Endothelial cell of umbilical vein (primary cell): ENCODE data around the gene MED12. TPM values are rescaled to one million over a fixed set of nuclear protein-coding genes. Genes with fewer than 3 reads are reported as not detected.

Experiments
- BruUV-seq: library from RNA; stranded (reverse); fragments of 400-500 nt; replicated peaks from 2 replicates; lab custom pipeline; 2021; lab: Mats Ljungman, UMichigan
- CTCF ChIA-PET: fragments of 300-600, 350-600 bp; sonication (Branson Sonifier 250); formaldehyde crosslinking; loops from one replicate; lab custom pipeline; 2021; ENCODE audit warnings: antibody characterized with exemption, inconsistent platforms; lab: Charles Lee
- POLR2A ChIA-PET: fragments of 300-600, 350-600 bp; sonication (Branson Sonifier 250); formaldehyde crosslinking; loops from one replicate; lab custom pipeline; 2021; ENCODE audit warnings: antibody characterized with exemption, inconsistent platforms; lab: Charles Lee
- DNase-seq: peaks from one replicate; pipeline ENCODE4 v3.0.0-alpha.2; 2011; ENCODE audit warnings: low read depth, low spot score
- FAIRE-seq: peaks from 2 replicates; lab custom pipeline; 2011; peaks lifted over from hg19 to GRCh38; lab: Jason Lieb, UNC
- H2AFZ ChIP-seq: 2 replicates; pipeline ENCODE4 v1.6.0; 2012; ENCODE audit warnings: low read depth, low read length, control low read depth, inconsistent platforms
- H3K27ac ChIP-seq: 2 replicates; pipeline ENCODE4 v1.5.1; 2011; ENCODE audit warnings: low read depth, mild to moderate bottlenecking, control low read depth, low read length, moderate library complexity; ENCODE audit not compliant: insufficient read depth
- H3K27me3 ChIP-seq, 2 experiments: 2 replicates each; pipeline versions ENCODE4 v1.6.0 to v1.6.1; 2011; ENCODE audit warnings: low read length in 2 of 2, mixed read lengths in 1 of 2; ENCODE audit not compliant: control insufficient read depth in 2 of 2, insufficient read depth in 2 of 2
- H3K36me3 ChIP-seq, 2 experiments: 2 replicates in 1 of 2; 3 replicates in 1 of 2; pipeline ENCODE4 v1.5.1; 2011; ENCODE audit warnings: low read length in 2 of 2, mild to moderate bottlenecking in 1 of 2, moderate library complexity in 1 of 2; ENCODE audit not compliant: control insufficient read depth in 2 of 2, insufficient read depth in 2 of 2; ENCODE audit errors: extremely low read depth in 1 of 2
- H3K4me1 ChIP-seq: 3 replicates; pipeline ENCODE4 v1.5.1; 2011; ENCODE audit warnings: mild to moderate bottlenecking, low read length; ENCODE audit not compliant: control insufficient read depth, insufficient read depth; ENCODE audit errors: extremely low read depth
- H3K4me2 ChIP-seq: 2 replicates; pipeline ENCODE4 v1.6.1; 2011; ENCODE audit warnings: low read length, control low read depth, mixed read lengths; ENCODE audit not compliant: insufficient read depth
- H3K4me3 ChIP-seq, 3 experiments: fragments of 200-600 bp in 1 of 3; sonication (generic), shearing (Covaris generic) in 1 of 3; replicated peaks in 1 of 3; 2 replicates each; pipeline ENCODE4 v1.5.1; 2011 to 2016; ENCODE audit warnings: control low read depth in 3 of 3, low read length in 3 of 3, mild to moderate bottlenecking in 2 of 3, inconsistent platforms in 1 of 3, low read depth in 1 of 3, moderate library complexity in 1 of 3; ENCODE audit not compliant: insufficient read depth in 1 of 3
- H3K79me2 ChIP-seq: 2 replicates; pipeline ENCODE4 v1.6.0; 2012; ENCODE audit warnings: low read length, inconsistent platforms; ENCODE audit not compliant: control insufficient read depth, insufficient read depth
- H3K9ac ChIP-seq: replicated peaks from 2 replicates; pipeline ENCODE3; 2011; ENCODE audit warnings: low read length, control low read depth; ENCODE audit not compliant: insufficient read depth; ENCODE audit errors: extremely low read depth
- H3K9me1 ChIP-seq: replicated peaks from 3 replicates; pipeline ENCODE4 v1.6.0; 2011; ENCODE audit warnings: mild to moderate bottlenecking, low read length; ENCODE audit not compliant: control insufficient read depth, insufficient read depth; ENCODE audit errors: extremely low read depth
- H3K9me3 ChIP-seq: replicated peaks from 2 replicates; pipeline ENCODE4 v1.5.1; 2012; ENCODE audit warnings: low read length, inconsistent platforms; ENCODE audit not compliant: control insufficient read depth, insufficient read depth
- H4K20me1 ChIP-seq: replicated peaks from 2 replicates; pipeline ENCODE3; 2011; ENCODE audit warnings: mild to moderate bottlenecking, low read length; ENCODE audit not compliant: control insufficient read depth, insufficient read depth; ENCODE audit errors: extremely low read depth
- CTCF ChIP-seq, 2 donors: IDR thresholded peaks; 1 replicate in 1 of 2; 2 replicates in 1 of 2; pipeline ENCODE4 v1.5.1; 2011; ENCODE audit warnings: low read length in 2 of 2, mild to moderate bottlenecking in 2 of 2, moderate library complexity in 2 of 2, control low read depth in 1 of 2, inconsistent platforms in 1 of 2, low read depth in 1 of 2; ENCODE audit not compliant: insufficient read depth in 1 of 2; ENCODE audit errors: extremely low read depth in 1 of 2
- EZH2 ChIP-seq: IDR thresholded peaks from 2 replicates; pipeline ENCODE4 v1.6.1; 2012; ENCODE audit warnings: borderline replicate concordance, low read depth, mild to moderate bottlenecking, moderate library complexity, low read length, inconsistent platforms; ENCODE audit not compliant: severe bottlenecking
- FOS ChIP-seq: IDR thresholded peaks from 2 replicates; pipeline ENCODE4 v1.6.1; 2011; ENCODE audit warnings: mild to moderate bottlenecking, low read length, moderate library complexity, borderline replicate concordance; ENCODE audit not compliant: insufficient read depth
- GATA2 ChIP-seq: IDR thresholded peaks from 2 replicates; pipeline ENCODE4 v1.7.0; 2011; ENCODE audit warnings: low read depth, mild to moderate bottlenecking, moderate library complexity, mixed read lengths, low read length; ENCODE audit not compliant: insufficient read length, insufficient read depth
- JUN ChIP-seq: IDR thresholded peaks from 2 replicates; pipeline ENCODE4 v1.6.1; 2011; ENCODE audit warnings: borderline replicate concordance, low read depth; ENCODE audit not compliant: insufficient read length, insufficient read depth
- MAX ChIP-seq: IDR thresholded peaks from 2 replicates; pipeline ENCODE4 v1.6.1; 2011; ENCODE audit not compliant: insufficient read depth, insufficient read length
- MYC ChIP-seq: IDR thresholded peaks from one replicate; pipeline ENCODE4 v1.6.1; 2011; ENCODE audit warnings: mild to moderate bottlenecking, low read depth, low read length
- POLR2A ChIP-seq: IDR thresholded peaks from 2 replicates; pipeline ENCODE4 v1.6.1; 2012; ENCODE audit warnings: low read depth, mild to moderate bottlenecking, control low read depth, low read length
- POLR2AphosphoS5 ChIP-seq: IDR thresholded peaks from 2 replicates; pipeline ENCODE4 v1.6.1; 2012; ENCODE audit warnings: low read depth, mild to moderate bottlenecking, control low read depth, low read length, moderate library complexity; ENCODE audit not compliant: insufficient read depth
- dilution Hi-C: fragments of 300-500 bp; cut with MboI; formaldehyde crosslinking; loops from one replicate; pipeline ENCODE4 v1.15.0; 2019; ENCODE audit warnings: low sequenced_read_pairs; ENCODE audit not compliant: extremely low pct_ligation_motif_present
- intact Hi-C: fragments of 100-400 bp; cut with micrococcal nuclease; formaldehyde crosslinking; loops from one replicate; pipeline ENCODE4 v1.10.0; 2022
- polyA plus RNA-seq, 4 experiments: library from polyadenylated mRNA; depleted of rRNA in 3 of 4; stranded (reverse) in 3 of 4; unstranded in 1 of 4; fragments of >200 nt; gene quantifications; 2 replicates each; pipeline versions ENCODE4 v1.2.1 to v1.2.3, GENCODE V29; 2011 to 2012; ENCODE audit warnings: missing spikeins in 1 of 4
- total RNA-seq: library from RNA; stranded (reverse); gene quantifications from 2 replicates; pipeline ENCODE4 v1.2.3, GENCODE V29; 2021

MED12 gene
- total and polyA plus RNA-seq, 2 donors (not counting 3 experiments of a cell fraction or from before 2014, with no cell fraction given), result 28.1 to 65.3 TPM

GRCh38 chrX:71098951-71099506 is 19.4 kb upstream of the MED12 start:
- TF ChIP-seq POLR2AphosphoS5 (no peak), FOS (no peak)
- H3K36me3 ChIP-seq, result no peaks in the 10 kb centered on the region
- H2AFZ ChIP-seq, result no peak overlapping the region
- H3K79me2 ChIP-seq, result no peaks in the 10 kb centered on the region
- no peak overlapping the region for H3K4me3 ChIP-seq
- POLR2A ChIA-PET, result no interaction called here
- H3K4me2 ChIP-seq, result no peak overlapping the region
- H3K27ac ChIP-seq, result no peak overlapping the region
- DNase-seq (no peak), FAIRE-seq (no peak)
- CTCF ChIA-PET, result interaction anchor here (1.0 to 1.3 kb wide), 3 partner anchors 13 to 20 kb away, joined by 3 to 8 read pairs (median 4); partner anchors contain the start of gene MED12
- H3K4me1 ChIP-seq, result peaks cover 6% of the 10 kb centered on the region
- no TSS peak for BruUV-seq
- no peaks in the 10 kb centered on the region for H4K20me1 ChIP-seq
- no peak overlapping the region for H3K9ac ChIP-seq
- no peaks in the 10 kb centered on the region for H3K9me1 ChIP-seq
- intact Hi-C loops, result loop anchor here (1.0 to 2.0 kb wide), 3 partner anchors 19 to 80 kb away; partner anchors contain the start of gene MED12
- dilution Hi-C loops, result no loop called here
- peaks cover 0 to 1% of the 10 kb centered on the region in 2 experiments for H3K27me3 ChIP-seq
- H3K9me3 ChIP-seq, result no peaks in the 10 kb centered on the region

GRCh38 chrX:71099736-71100135 is 18.7 kb upstream of the MED12 start:
- ChIA-PET CTCF (interaction anchor here (1.0 to 1.5 kb wide), 4 partner anchors 14 to 29 kb away, joined by 3 to 8 read pairs (median 6); partner anchors contain the start of gene MED12), POLR2A (no interaction called here)
- TF ChIP-seq GATA2 (no peak), FOS (no peak), EZH2 (no peak), POLR2AphosphoS5 (no peak), MAX (no peak), CTCF (IDR thresholded peaks at IDR 0.05; ENCODE audit: extremely low read depth in 1 of 2, insufficient read depth in 1 of 2, low read depth in 1 of 2, low read length in 2 of 2) (no peak), JUN (no peak), POLR2A (no peak), MYC (no peak)
- DNase-seq (no peak), FAIRE-seq (no peak)
- no peak overlapping the region for H3K4me3 ChIP-seq
- no peaks in the 10 kb centered on the region for H3K36me3 ChIP-seq
- intact Hi-C loops, result loop anchor here (2.0 kb wide), 1 partner anchor 79 kb away; no protein-coding TSS in a partner anchor
- H2AFZ ChIP-seq, result no peak overlapping the region
- no peaks in the 10 kb centered on the region for H3K9me1 ChIP-seq
- H3K79me2 ChIP-seq, result no peaks in the 10 kb centered on the region
- H3K4me2 ChIP-seq, result no peak overlapping the region
- BruUV-seq, result no TSS peak
- peaks cover 0 to 1% of the 10 kb centered on the region in 2 experiments for H3K27me3 ChIP-seq
- no peak overlapping the region for H3K27ac ChIP-seq
- H4K20me1 ChIP-seq, result no peaks in the 10 kb centered on the region
- dilution Hi-C loops, result no loop called here
- H3K9me3 ChIP-seq, result no peaks in the 10 kb centered on the region
- peaks cover 6% of the 10 kb centered on the region for H3K4me1 ChIP-seq
- H3K9ac ChIP-seq, result no peak overlapping the region
